Stimulated activated CD4-positive, alpha-beta T cell treated with anti-CD3 and anti-CD28 coated beads, Interleukin-4, amount 100 ng/mL, for 24 hours (primary cell): ENCODE data around the gene DDX25.

Source experiments
- DNase-seq: peaks from one replicate; pipeline ENCODE4 v3.0.0-alpha.2; 2020

DDX25 gene

GRCh38 chr11:125939081-125939521, 34.8 kb downstream of the DDX25 start:
- DNase-seq = no peak

GRCh38 chr11:125940145-125940544, 35.8 kb downstream of the DDX25 start:
- DNase-seq = no peak

GRCh38 chr11:125941267-125941618, 36.9 kb downstream of the DDX25 start:
- no peak for DNase-seq

GRCh38 chr11:125941619-125942611, 37.6 kb downstream of the DDX25 start:
- DNase-seq = peak; percentile 54

- DNase-seq = no peak
These were observed 38.6 kb downstream of the DDX25 start for GRCh38 chr11:125942771-125943428.

- DNase-seq = no peak
These were observed 39.5 kb downstream of the DDX25 start for GRCh38 chr11:125943661-125944349.

GRCh38 chr11:125944350-125945010, 40.2 kb downstream of the DDX25 start:
- no peak for DNase-seq

GRCh38 chr11:125945011-125945796, 40.9 kb downstream of the DDX25 start:
- DNase-seq = no peak

- DNase-seq = no peak
These were observed 41.7 kb downstream of the DDX25 start, which contains the start of gene VSIG10L2 for GRCh38 chr11:125945797-125946520. Gene VSIG10L2, plus strand, starts transcription at chr11:125946044. Its CDS starts 12 bp downstream, at chr11:125946056.

GRCh38 chr11:125946712-125947418, 42.6 kb downstream of the DDX25 start:
- no peak for DNase-seq

GRCh38 chr11:125947419-125948277, 43.3 kb downstream of the DDX25 start:
- DNase-seq = no peak

- no peak for DNase-seq
These were observed 44.2 kb downstream of the DDX25 start for GRCh38 chr11:125948278-125949051.

GRCh38 chr11:125949271-125950177, 45.2 kb downstream of the DDX25 start:
- no peak for DNase-seq

GRCh38 chr11:125950178-125950490, 45.8 kb downstream of the DDX25 start:
- DNase-seq = no peak

GRCh38 chr11:125950696-125951651, 46.7 kb downstream of the DDX25 start:
- no peak for DNase-seq

GRCh38 chr11:125951731-125952130, 47.4 kb downstream of the DDX25 start:
- no peak for DNase-seq

GRCh38 chr11:125952559-125952958, 48.3 kb downstream of the DDX25 start:
- DNase-seq = no peak
